GM15510 (cell line): Measurements from ENCODE around the gene VPS51.

Source experiments
- POLR2A ChIP-seq: IDR thresholded peaks from 3 replicates; pipeline ENCODE4 v1.6.1; 2011; ENCODE audit warnings: borderline replicate concordance; ENCODE audit not compliant: insufficient read length; ENCODE audit errors: extremely low read depth

VPS51 gene

DNA sequence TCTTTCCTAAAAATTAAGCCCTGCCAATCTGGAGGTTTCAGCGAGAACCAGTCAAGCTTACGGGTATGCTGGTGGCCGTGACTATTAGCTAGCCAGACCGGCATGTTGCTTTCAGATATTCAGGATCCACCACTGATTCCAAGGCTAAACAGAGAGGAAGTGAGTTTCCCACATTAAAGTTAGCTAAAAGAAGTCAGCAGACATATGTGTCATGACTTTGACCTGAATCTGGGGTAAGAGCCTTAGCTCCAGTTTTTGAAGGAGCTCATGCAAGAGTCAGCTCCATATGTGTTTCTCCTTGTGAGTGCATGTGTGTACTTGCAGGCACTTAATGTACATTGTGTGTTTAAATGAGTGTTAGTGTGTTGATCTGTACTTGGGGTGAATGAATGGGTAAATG lies 10.6 kb upstream of the VPS51 start:
- TF ChIP-seq POLR2A = no peak

GRCh38 chr11:65086809-65087208 lies 9.2 kb upstream of the VPS51 start:
- no peak for TF ChIP-seq POLR2A

DNA sequence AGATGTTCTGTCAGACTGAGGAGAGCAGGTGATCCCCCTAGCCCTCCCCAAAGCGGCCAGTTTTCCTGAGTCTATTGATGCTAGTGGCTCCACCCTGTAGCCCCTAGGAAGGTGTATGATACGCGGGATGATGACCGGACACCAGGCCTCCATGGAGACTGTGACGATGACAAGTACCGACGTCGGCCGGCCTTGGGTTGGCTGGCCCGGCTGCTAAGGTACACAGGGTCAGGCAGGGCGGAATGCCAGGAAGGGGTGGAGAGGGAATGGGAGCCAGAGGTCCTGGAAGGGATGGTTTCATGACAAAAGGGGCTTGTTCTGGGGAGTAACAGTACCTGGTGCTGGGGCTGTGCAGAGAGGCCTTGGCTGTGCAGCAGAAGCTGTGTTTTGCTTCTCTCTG lies 8.8 kb upstream of the VPS51 start:
- no peak for TF ChIP-seq POLR2A

DNA sequence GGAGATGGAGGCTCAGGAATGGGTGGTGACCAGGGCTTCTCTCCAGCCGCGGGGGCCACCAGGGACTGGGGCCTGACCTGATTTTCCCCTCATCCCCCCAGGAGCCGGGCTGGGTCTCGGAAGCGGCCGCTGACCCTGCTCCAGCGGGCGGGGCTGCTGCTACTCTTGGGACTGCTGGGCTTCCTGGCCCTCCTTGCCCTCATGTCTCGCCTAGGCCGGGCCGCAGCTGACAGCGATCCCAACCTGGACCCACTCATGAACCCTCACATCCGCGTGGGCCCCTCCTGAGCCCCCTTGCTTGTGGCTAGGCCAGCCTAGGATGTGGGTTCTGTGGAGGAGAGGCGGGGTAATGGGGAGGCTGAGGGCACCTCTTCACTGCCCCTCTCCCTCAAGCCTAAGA lies 8.2 kb upstream of the VPS51 start:
- TF ChIP-seq POLR2A = no peak

DNA sequence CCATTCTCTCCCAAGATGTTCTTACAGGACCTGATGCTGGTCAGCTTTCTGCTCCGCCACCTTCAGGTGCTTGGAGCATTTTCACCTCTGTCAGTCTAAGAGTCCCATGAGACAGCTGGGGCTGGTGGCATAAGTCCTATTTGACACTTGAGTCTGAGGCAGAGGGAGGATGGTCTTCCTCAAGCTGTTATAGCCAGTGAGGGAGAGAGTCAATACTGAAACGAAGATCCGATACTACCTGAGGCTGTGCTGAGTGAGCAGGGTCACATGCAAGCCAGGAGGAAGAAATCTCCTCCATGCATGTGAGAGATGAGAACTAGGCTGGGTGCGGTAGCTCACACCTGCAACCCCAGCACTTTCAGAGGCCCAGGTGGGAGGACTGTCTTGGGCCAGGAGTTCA lies 6.4 kb upstream of the VPS51 start:
- TF ChIP-seq POLR2A = no peak

DNA sequence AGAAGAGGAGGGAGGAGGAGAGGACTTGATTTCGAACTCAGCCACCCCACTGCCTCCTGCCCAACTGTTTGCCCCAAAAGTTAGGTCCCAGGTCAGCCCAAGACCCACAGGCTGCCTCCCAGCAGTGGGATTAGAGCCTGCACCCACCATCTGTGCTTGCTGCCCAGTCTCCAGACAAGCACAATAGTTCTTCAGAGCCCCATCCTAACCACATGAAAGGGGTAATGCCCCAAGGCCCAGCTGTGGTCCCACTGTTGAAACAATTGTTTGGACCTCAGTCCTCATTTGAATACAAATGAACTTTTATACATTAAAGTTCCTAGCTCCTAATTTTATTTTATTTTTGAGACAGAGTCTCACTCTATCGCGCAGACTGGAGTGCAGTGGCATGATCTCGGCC lies 5.4 kb upstream of the VPS51 start:
- TF ChIP-seq POLR2A = no peak

GRCh38 chr11:65095427-65095826 lies 587 bp upstream of the VPS51 start:
- TF ChIP-seq POLR2A = no peak

GRCh38 chr11:65096926-65097325 lies 912 bp downstream of the VPS51 start:
- TF ChIP-seq POLR2A = no peak

GRCh38 chr11:65100674-65101350 lies 4.8 kb downstream of the VPS51 start:
- TF ChIP-seq POLR2A = no peak

GRCh38 chr11:65102142-65103095 lies 6.4 kb downstream of the VPS51 start:
- no peak for TF ChIP-seq POLR2A

DNA sequence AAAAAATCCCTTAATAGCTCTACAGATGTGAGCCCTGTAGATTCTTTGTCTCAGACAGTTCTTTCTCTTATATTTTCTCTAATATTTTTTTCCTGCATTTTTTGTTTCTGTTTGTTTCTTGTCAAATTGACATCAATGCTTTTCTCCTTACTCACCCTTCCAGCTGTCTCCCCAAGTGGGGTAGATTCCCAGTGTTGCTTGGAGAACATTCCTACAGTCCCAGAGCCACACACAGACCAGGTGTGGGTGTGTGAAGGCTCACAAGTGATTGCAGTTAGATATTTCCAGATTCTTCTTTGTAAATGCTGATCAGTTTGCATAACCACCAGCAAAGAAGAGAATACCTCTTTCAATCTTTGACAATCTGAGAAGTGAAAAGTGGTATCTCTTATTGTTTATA lies 7.5 kb downstream of the VPS51 start:
- TF ChIP-seq POLR2A = no peak

DNA sequence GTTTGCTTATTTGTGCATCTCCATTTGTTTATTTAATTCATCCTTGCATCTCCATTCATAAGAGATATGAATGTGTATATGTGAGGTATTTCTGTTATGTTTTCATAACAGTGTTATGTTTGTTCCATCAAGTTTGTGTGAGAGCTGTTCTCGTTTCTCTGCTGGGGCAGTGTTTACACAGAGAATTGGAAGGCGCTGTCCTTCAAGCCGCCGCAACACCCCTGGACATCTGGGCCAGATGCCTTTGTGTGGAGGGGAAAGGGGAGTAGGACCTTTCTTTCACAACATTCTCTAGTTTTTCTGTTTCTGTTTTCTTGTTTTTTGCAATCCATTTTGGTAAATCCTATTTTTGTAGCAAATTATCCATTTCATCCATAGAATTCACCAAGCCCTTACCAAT lies 8.6 kb downstream of the VPS51 start:
- no peak for TF ChIP-seq POLR2A

DNA sequence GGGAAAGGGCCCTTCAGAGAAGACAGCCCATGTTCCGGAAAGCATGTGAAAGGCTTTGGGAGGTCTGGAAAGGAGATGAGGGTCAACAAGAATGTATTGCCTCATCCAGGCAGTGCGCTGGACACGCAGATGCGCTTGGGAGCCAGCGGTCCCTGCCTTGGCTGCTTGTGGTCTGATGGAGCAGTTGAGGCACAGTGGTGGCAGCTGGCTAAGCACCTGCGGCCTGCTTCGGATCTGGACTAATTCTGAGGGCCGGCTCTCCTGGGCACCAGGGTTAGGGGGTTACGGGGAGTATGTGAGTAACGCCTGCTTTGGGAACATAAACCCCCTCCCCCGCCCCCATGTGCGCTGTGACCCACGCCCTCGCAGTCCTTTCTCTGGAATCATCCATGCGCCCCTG lies 11.1 kb downstream of the VPS51 start:
- no peak for TF ChIP-seq POLR2A

GRCh38 chr11:65107751-65108468 lies 11.9 kb downstream of the VPS51 start:
- no peak for TF ChIP-seq POLR2A

DNA sequence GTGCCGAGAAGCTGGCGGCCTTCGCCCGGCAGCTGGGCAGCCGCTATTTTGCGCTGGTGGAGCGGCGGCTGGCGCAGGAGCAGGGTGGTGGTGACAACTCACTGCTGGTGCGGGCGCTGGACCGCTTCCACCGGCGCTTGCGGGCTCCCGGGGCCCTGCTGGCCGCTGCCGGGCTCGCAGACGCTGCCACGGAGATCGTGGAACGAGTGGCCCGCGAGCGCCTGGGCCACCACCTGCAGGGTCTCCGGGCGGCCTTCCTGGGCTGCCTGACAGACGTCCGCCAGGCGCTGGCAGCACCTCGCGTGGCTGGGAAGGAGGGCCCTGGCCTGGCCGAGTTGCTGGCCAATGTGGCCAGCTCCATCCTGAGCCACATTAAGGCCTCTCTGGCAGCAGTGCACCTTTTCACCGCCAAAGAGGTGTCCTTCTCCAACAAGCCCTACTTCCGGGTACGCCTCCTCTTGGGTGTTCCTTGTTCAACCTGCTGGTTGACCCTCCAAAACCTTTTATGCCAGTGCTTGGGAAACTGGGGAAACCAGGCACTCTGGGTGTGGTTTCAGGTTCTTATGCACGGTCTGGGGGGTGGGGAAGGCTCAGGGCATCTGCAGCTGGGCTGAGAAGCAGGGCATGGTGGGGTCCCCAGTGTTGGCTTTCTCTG lies 12.6 kb downstream of the VPS51 start:
- TF ChIP-seq POLR2A = no peak
